ENCODE results near the gene PVALB. TPM values are rescaled to one million over a fixed set of nuclear protein-coding genes. Genes with fewer than 3 reads are reported as not detected.

The PVALB gene
- total and polyA plus RNA-seq, 2 of the 4 experiments (the other 2 are of a cell fraction), result not detected

GRCh38 chr22:36826262-36826661, 9.4 kb upstream of the PVALB start:
- Histone ChIP-seq H3K79me1 (ENCODE audit: low read depth in 1 of 2, low read length in 2 of 2) (no peaks in the 10 kb centered on the region), H2BK15ac (ENCODE audit: low read depth, low read length) (no peak overlapping the region), H4K20me1 (ENCODE audit: insufficient read depth, low read length) (no peaks in the 10 kb centered on the region), H3K27ac (ENCODE audit: insufficient read depth, low read length) (no peak overlapping the region), H3K23ac (ENCODE audit: low read depth, low read length) (no peak overlapping the region), H2AFZ (replicated peaks; ENCODE audit: low read length, poor library complexity) (no peak overlapping the region), H3K4ac (ENCODE audit: low read depth, low read length) (no peak overlapping the region), H2AK5ac (ENCODE audit: low read depth, low read length) (no peak overlapping the region), H3K9ac (ENCODE audit: low read depth, low read length) (no peak overlapping the region), H3K4me3 (ENCODE audit: insufficient read depth, low read depth, low read length) (no peak overlapping the region), H4K91ac (ENCODE audit: insufficient read depth, low read depth, low read length) (no peak overlapping the region), H3K14ac (replicated peaks; ENCODE audit: low read depth, low read length) (no peak overlapping the region), H3K4me2 (ENCODE audit: low read depth, low read length) (no peak overlapping the region), H4K5ac (ENCODE audit: low read depth, low read length) (no peak overlapping the region), H3K18ac (ENCODE audit: low read depth, low read length) (no peak overlapping the region), H3K9me1 (ENCODE audit: insufficient read depth, low read length) (no peaks in the 10 kb centered on the region), H2BK20ac (ENCODE audit: low read depth, low read length) (no peak overlapping the region), H3K9me3 (ENCODE audit: control insufficient read depth, insufficient read depth, low read length) (no peaks in the 10 kb centered on the region), H3K56ac (ENCODE audit: extremely low read depth, insufficient read depth, low read length) (no peak overlapping the region), H2BK120ac (ENCODE audit: low read depth, low read length) (no peak overlapping the region), H3K27me3 (ENCODE audit: control insufficient read depth, insufficient read depth, low read length) (peaks cover 38% of the 10 kb centered on the region), H4K8ac (ENCODE audit: low read depth in 2 of 2, low read length in 2 of 2) (no peak overlapping the region), H2AK9ac (replicated peaks; ENCODE audit: low read depth, low read length, poor library complexity) (no peak overlapping the region), H2BK5ac (ENCODE audit: low read depth, low read length, poor library complexity, severe bottlenecking) (no peak overlapping the region), H3K4me1 (ENCODE audit: control insufficient read depth, insufficient read depth, low read length) (no peaks in the 10 kb centered on the region), H3K36me3 (ENCODE audit: control insufficient read depth, insufficient read depth, low read length) (no peaks in the 10 kb centered on the region)
- POLR2A ChIA-PET (ENCODE audit: unreplicated experiment), result no interaction called here
- ATAC-seq (ENCODE audit: low read depth), result no peak
- BruUV-seq (replicated peaks), result no TSS peak
- 43% methylated on average over 1 of the region's 6 CpGs; no CpG with 5 or more reads in 1 of the 2 experiments for WGBS, 2 experiments (ENCODE audit: extremely low coverage in 2 of 2, insufficient read length in 1 of 2)
- TF ChIP-seq ELK1 (IDR thresholded peaks at IDR 0.05; ENCODE audit: borderline replicate concordance, low read depth, low read length) (no peak), MAZ (IDR thresholded peaks at IDR 0.05; ENCODE audit: borderline replicate concordance, low read depth, low read length) (no peak), CTCF (conservative IDR thresholded peaks at IDR 0.05; ENCODE audit: low read depth, low read length) (no peak), NFE2L2 (IDR thresholded peaks at IDR 0.05; ENCODE audit: low read depth, low read length) (no peak), USF2 (IDR thresholded peaks at IDR 0.05; ENCODE audit: low read depth, low read length) (no peak), MXI1 (IDR thresholded peaks at IDR 0.05; ENCODE audit: borderline replicate concordance, low read depth, low read length) (no peak), POLR2A (IDR thresholded peaks at IDR 0.05; ENCODE audit: low read depth, low read length) (no peak), BHLHE40 (IDR thresholded peaks at IDR 0.05; ENCODE audit: low read depth, low read length) (no peak), RFX5 (IDR thresholded peaks at IDR 0.05; ENCODE audit: low read depth, low read length) (no peak), CEBPB (IDR thresholded peaks at IDR 0.05; ENCODE audit: low read depth, low read length) (no peak), SMC3 (IDR thresholded peaks at IDR 0.05; ENCODE audit: low read depth, low read length) (no peak), CHD1 (IDR thresholded peaks at IDR 0.05; ENCODE audit: low read depth, low read length) (no peak), RCOR1 (IDR thresholded peaks at IDR 0.05; ENCODE audit: insufficient replicate concordance, low read length) (no peak), MAFK (IDR thresholded peaks at IDR 0.05; ENCODE audit: low read depth, low read length) (no peak), FOS (IDR thresholded peaks at IDR 0.05; ENCODE audit: low read depth, low read length) (no peak)
- DNase-seq, result no peak
- dilution Hi-C loops (cut with HindIII; ENCODE audit: low sequenced_read_pairs, unreplicated experiment), result no loop called here
- intact Hi-C loops (cut with micrococcal nuclease), result no loop called here
- in situ Hi-C loops (cut with MboI; ENCODE audit: low sequenced_read_pairs), result no loop called here
- CTCF ChIA-PET, result no interaction called here
